OCI-LY7 (cell line): Measurements from ENCODE around the gene FHL1.

Experiments used
- EZH2phosphoT487 ChIP-seq: fragments of 200-600 bp; sonication (generic); IDR thresholded peaks from 2 replicates; pipeline ENCODE4 v1.6.1; 2018; ENCODE audit warnings: low read depth, borderline replicate concordance, mild to moderate bottlenecking, mixed run types, antibody characterized with exemption, low read length, moderate library complexity, mixed read lengths
- TF ChIP-seq, protein P1 (sequence below): fragments of 200-600 bp; sonication (generic); conservative IDR thresholded peaks from 2 replicates; pipeline ENCODE4 v1.5.1; 2014; ENCODE audit warnings: mild to moderate bottlenecking, antibody characterized with exemption, low read length, moderate library complexity, mixed read lengths

DNA sequence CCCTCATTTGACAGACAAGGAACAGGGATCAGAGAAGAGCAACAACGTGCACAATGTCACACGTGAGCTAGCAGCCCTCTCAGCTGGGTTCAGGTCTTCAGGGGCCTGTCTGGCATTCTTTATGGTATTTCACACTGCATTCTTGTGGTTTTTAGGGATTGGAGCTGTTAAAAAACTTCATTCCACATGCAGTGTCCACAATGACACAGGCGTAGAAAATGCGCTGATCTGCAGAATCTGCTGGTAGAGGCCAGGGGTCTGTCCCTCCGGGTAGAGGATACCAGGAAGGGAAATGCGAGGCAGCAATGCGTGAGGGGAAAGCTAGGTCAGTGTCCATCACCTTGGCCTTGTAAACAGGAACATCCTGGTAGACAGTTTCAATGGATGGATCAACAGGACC lies 67.2 kb downstream of the FHL1 start:
- TF ChIP-seq, protein P1, sequence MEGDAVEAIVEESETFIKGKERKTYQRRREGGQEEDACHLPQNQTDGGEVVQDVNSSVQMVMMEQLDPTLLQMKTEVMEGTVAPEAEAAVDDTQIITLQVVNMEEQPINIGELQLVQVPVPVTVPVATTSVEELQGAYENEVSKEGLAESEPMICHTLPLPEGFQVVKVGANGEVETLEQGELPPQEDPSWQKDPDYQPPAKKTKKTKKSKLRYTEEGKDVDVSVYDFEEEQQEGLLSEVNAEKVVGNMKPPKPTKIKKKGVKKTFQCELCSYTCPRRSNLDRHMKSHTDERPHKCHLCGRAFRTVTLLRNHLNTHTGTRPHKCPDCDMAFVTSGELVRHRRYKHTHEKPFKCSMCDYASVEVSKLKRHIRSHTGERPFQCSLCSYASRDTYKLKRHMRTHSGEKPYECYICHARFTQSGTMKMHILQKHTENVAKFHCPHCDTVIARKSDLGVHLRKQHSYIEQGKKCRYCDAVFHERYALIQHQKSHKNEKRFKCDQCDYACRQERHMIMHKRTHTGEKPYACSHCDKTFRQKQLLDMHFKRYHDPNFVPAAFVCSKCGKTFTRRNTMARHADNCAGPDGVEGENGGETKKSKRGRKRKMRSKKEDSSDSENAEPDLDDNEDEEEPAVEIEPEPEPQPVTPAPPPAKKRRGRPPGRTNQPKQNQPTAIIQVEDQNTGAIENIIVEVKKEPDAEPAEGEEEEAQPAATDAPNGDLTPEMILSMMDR = no peak
- no peak for TF ChIP-seq EZH2phosphoT487
